Head of caudate nucleus (tissue), 42 donors: ENCODE results near the gene OTOP1.
"Not testable (repeated sequence)": the region's sequence is repeated elsewhere in the genome, so short reads cannot be mapped to it uniquely, and the experiment has no call there.

Source experiments
- DNase-seq, 42 donors: peaks; one replicate each; pipeline versions ENCODE4 v3.0.0 to v3.0.0-alpha.2; 2020 to 2021; ENCODE audit warnings: mixed read lengths in 7 of 42
- intact Hi-C: fragments of 100-400 bp; cut with DNase I; formaldehyde crosslinking; loops from one replicate; pipeline ENCODE4 v1.15.0; 2022

Gene OTOP1

DNA sequence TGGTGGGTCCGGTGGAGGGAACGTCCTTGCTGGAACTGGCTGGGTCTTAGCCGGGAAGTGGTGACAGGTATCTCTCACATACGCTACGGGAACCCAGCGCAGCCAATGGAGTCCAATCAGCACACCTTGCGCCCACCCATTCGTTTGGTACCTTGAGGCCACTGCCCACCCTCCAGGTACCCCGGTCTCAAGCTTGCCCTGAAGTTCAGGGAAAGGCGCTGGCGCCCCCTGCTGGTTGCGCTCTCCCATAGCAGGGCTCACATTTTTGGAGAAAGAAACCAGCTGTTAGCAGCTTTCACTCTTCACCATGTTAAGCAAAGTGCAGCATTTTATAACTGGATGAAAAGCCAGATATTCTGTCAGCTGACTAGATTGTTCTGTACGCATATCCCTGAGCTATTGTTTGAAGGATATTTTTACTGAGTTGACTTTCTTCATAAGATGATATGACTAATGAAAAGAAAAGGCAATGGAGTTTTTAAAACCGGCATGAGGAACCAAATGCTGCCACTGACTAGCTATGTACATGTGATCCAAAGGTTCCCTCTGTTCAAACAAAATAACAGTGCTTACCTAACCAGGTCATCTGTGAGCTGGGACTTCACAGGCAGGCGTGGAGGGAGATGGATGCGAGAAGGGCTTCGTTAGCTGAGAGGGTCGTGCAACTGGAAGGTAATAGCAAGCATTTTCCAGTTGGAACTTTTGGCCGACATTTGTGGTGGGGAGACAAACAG is 43.7 kb downstream of the OTOP1 start:
- intact Hi-C loops: no loop called here
- peak in 27 of 42 donors; percentile 6 to 57 (median 28) for DNase-seq

- intact Hi-C loops: no loop called here
- no peak for DNase-seq
Observed at GRCh38 chr4:4170596-4171150, 56.1 kb downstream of the OTOP1 start.

DNA sequence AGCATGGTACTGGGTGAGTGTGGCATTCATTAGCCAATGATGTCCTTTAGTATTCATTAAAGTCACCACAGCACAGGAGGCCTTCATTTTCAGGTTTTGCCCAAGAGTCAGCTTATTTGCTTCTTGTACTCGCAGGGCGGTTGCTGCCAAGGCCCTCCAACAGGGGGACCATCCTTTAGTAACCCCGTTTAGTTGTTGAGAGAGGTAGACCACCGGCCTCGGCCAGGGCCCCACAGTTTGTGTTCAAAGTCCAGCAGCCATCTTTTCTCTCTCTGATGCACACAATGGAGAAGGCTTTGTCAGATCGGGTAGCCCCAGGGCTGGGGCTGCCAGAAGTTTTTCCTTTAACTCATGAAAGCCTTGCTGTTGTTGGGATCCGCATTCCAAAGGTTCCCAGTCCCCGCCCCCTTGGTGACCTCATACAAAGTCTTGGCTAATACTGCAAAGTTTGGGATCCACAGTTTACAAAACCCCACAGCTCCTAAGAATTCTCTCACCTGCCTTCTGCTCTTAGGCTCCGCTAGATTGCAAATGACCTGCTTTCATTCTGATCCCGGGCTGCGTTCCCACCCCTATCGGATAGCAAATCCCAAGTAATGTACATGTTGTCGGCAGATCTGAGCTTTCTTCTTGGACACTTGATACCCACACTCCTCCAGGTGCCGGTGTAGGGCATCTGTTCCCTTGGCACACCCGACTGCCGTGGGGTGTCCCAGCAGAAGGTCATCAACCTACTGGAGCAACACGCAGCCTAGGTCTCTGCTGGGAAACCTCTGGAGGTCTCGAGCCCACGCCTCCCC is 58.5 kb downstream of the OTOP1 start:
- intact Hi-C loops, DNase-seq: not testable (repeated sequence)

DNA sequence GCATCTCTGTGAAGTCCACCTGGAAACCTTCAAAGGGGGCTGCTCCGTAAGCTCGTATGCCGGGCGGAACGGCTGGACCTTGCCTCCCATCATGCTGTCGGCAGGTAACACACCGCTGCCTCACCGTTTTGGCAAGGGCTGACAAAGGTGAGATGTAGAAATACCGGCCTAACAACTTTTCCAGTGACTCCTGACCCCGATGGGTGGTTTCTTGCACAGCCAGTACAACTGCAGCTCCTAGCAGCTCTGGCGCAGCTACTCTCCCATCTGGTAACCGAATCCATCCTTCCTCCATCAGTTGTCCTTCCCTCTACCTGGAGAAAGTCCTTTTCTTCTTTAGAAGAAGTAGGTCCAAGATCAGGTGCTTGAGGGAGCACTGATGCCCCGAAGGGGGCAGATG is 59.7 kb downstream of the OTOP1 start:
- intact Hi-C loops, DNase-seq: not testable (repeated sequence)

- intact Hi-C loops, DNase-seq: not testable (repeated sequence)
Observed at GRCh38 chr4:4165701-4166392, 60.9 kb downstream of the OTOP1 start.

DNA sequence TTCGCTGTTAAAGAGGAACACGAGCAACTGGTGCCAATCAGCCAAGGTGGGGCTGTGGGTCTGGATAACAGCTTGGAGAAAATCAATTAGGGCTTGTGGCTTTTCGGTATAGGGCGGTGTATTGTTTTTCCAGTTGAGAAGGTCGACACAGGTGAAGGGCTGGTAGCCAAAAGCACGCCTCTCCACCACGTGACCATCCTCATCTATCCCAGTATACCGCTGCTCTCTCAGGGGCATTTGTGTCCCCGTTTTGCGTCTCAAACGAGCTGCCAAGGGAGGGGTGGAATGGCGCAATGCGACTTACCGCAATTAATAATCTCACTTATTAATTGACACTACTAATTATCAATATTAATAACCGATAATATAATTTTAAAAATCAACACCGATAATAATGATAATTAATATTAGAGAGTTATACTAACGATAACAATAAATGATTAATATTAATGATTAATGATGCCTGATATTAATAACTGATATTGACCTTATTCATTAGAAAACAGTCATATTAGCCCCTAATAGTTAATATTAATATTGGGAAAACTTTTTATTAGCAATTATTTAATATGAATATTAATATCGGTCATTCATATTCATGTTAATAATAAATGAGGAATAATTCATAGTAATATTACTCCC is 62.1 kb downstream of the OTOP1 start:
- intact Hi-C loops, DNase-seq: not testable (repeated sequence)

DNA sequence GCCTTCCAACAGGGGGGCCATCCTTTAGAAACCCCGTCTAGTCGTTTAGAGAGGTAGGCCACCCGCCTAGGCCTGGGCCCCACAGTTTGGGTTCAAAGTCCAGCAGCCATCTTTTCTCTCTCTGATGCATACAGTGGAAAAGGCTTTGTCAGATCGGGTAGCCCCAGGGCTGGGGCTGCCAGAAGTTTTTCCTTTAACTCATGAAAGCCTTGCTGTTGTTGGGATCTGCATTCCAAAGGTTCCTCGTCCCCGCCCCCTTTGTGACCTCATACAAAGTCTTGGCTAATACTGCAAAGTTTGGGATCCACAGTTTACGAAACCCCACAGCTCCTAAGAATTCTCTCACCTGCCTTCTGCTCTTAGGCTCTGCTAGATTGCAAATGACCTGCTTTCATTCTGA is 64.5 kb downstream of the OTOP1 start:
- intact Hi-C loops, DNase-seq: not testable (repeated sequence)

DNA sequence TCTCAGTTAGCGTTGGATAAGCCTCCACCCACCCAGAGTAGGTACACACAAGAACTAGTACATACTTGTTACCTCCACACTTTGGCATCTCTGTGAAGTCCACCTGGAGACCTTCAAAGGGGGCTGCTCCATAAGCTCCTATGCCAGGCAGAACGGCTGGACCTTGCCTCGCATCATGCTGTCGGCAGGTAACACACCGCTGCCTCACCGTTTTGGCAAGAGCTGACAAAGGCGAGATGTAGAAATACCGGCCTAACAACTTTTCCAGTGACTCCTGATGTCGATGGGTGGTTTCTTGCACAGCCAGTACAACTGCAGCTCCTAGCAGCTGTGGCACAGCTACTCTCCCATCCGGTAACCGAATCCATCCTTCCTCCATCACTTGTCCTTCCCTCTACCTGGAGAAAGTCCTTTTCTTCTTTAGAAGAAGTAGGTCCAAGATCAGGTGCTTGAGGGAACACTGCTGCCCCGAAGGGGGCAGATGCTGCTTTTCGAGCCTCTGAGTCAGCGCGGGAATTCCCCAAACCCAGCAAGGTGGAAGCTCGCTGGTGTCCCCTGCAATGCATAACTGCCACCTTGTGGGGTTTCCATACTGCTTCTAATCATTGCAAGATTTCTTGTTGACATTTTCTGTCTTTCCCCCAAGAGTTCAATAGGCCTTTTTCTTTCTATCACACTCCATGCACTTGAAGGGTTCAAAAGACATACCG is 65.6 kb downstream of the OTOP1 start:
- intact Hi-C loops, DNase-seq: not testable (repeated sequence)

DNA sequence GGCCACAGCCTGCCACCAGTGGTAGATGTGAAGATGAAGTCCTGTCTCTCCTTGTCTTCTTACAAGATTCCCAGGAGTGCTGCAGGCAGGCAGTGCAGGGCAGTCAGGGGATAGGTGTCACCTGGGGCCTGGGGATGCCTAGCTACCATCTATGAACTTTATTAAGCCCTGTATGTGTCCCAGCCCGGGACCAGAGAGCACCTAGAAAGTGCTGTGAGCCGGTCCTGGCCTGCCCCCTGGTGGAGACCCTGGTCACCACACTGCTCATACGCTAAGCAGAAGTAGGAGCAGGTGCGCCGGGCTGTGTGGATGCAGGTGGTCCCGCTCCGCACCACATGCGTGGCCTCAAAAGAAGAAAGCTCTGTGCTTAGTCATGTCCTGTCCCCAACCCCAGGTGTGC is 81.1 kb downstream of the OTOP1 start:
- peak in 24 of 42 donors; percentile 5 to 80 (median 38) for DNase-seq
- intact Hi-C loops: not testable (repeated sequence)

GRCh38 chr4:4143376-4143775 is 83.4 kb downstream of the OTOP1 start:
- intact Hi-C loops: not testable (repeated sequence)

GRCh38 chr4:4142679-4143078 is 84.0 kb downstream of the OTOP1 start:
- DNase-seq: peak in 1 of 42 donors; percentile 12
- intact Hi-C loops: not testable (repeated sequence)

More at GRCh38 chr4:4143376-4143775, 83.4 kb downstream of the OTOP1 start:
- DNase-seq: not testable (repeated sequence)

- DNase-seq, intact Hi-C loops: not testable (repeated sequence)
Observed at GRCh38 chr4:4141186-4141585, 85.5 kb downstream of the OTOP1 start.
